HG03045 (cell line): Measurements from ENCODE around the gene ST8SIA5.

Experiments
- ATAC-seq: cut with Tn5 transposase; IDR thresholded peaks from one replicate; pipeline ENCODE4 v1.9.1; 2021; ENCODE audit warnings: mild to moderate bottlenecking, moderate library complexity; ENCODE audit not compliant: unreplicated experiment

Gene ST8SIA5

DNA sequence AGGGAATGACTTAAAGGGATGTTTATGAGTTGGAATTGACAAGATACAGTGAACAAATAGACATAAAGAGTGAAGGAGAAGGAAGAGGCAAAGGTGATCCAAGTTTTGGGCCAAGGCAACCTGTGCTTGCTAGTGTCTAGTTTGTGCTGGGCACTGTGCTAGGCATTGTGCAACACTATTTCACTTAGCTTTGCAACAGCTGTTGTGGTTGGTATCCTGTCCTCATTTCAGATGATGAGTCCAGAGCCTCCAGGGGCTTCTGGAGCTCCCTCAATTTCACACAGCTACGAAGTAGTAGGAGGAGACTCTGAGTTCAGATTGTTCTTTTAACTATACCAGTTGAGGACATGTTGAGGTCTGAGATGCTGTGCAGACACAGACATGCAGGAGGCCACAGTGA, 81.7 kb downstream of the ST8SIA5 start:
- ATAC-seq: no peak

DNA sequence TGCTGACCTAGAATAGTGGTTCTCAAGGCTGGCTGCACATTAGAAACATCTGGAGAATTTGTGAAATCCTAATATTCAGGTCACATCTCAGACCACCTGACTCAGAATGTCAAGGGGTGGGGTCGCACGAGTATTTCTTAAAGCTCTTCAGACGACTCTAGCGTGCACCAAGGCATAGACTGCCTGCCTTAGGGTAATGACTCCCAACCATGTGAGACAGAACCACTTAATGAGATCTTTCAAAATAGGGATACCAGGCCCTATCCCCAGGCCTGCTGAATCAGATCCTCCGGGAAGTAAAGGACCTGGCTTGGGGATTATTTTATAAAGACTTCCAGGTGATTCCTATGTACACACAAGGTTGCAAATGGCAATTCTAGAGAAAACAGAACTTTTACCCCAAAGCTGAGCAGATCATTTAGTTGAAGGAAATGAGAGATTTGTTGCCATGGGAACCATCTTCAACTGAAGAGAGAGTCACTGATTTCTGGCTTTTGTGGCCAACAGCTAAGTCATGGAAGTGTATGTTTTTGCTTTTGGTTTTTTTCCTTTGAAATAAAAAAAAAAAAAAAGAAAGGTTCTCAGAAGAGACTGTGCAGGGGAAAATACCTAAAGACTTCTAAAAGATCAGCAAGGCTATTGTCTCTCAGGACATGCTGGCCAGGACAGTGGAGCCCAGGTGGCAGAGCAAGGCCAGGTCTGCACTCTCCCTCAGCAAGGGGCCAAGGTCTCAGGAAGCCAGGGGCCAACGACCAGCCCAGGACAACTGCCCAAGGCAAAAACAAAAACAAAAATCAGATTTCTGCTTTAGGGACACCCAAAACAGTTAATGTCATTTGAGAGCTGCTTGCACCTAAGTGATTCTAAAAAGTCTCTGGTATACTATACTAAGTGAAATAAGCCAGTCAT, 84.5 kb downstream of the ST8SIA5 start:
- ATAC-seq: no peak

GRCh38 chr18:46668694-46669093, 88.2 kb downstream of the ST8SIA5 start:
- ATAC-seq: no peak

- ATAC-seq: no peak
Observed at GRCh38 chr18:46668135-46668534, 88.7 kb downstream of the ST8SIA5 start.

- no peak for ATAC-seq
Observed at GRCh38 chr18:46663539-46663938, 93.3 kb downstream of the ST8SIA5 start.

DNA sequence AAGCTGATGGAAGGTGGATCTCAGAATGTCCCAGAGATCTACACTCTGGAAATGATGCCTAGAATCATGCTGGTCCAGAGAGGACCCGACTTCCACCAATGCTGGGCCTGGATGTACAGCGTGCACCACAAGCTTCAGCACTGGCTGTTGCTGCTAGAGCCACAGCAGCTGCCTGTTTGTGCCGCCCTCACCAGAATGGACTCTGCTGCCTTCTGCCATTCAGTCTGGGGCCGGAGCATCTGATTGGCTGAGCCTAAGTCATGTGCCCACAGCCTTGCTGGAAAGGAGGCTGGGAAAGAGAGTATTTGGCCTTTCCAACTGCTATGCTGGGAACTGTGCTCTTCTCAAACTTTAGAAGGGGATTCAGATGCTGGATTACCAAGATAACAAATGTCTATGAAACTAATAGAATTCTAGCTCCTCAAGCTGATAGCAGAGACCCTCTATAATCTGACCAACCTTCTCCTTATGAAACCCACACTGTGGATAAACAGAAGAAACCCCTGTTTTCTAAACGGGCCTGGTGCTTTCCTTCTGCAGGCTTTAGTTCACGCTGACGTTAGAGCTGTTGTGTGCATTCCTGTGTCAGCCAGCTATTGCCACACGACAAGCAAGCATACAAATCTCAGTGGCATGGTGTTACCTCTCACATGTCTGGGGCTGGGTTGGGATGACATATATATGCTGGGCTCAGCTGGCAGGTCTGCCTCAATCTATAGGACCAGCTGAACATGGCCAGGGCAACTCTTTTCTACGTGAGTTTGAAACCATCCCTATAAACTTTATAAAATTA, 95.7 kb downstream of the ST8SIA5 start:
- no peak for ATAC-seq

GRCh38 chr18:46659484-46659883, 97.4 kb downstream of the ST8SIA5 start:
- ATAC-seq: no peak

DNA sequence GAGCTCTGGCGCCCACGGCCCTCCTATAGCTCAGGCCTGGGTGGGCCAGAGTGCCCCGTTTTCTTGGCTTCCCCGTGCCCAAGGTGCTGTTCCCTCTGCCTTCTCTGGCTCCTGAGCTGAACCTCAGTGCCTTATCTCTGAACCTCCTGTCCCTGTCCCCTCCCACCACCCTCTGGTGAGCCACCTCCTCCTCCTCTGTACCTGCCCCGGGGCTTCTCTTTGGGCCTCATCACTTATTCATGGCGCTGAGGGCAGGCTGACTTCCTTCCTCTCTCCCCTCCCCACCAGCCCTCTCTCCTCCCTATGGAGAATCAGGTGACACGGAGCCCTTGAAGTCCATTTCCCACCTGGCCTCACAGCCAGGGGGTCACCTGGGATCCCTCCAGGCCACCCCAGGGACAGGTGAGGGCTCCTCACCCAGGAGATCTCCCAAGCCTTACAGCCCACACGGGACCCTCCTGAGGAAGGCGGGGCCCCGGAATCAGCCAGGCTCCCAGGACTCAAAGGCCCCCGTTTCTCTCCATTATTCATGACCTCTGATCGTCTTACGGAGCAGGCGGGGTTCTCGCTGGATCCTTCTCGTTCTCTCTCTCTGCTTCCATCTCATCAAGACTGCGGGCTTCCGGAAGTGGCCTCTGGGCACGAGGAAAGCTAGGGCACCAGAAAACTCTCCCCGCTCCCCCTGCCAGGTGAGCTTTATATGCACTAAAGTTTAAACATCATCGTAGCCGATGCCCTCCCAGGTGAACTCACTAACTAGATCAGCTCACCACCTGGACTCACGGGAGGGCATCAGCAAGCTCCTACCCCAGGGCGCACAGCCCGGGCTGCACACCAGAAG, 99.5 kb downstream of the ST8SIA5 start, which contains the start of gene LOXHD1:
Gene LOXHD1, minus strand, starts transcription at position 106 of the 841 bp plus-strand sequence. CDS start 187 bp downstream, outside the sequence.
- ATAC-seq: no peak

DNA sequence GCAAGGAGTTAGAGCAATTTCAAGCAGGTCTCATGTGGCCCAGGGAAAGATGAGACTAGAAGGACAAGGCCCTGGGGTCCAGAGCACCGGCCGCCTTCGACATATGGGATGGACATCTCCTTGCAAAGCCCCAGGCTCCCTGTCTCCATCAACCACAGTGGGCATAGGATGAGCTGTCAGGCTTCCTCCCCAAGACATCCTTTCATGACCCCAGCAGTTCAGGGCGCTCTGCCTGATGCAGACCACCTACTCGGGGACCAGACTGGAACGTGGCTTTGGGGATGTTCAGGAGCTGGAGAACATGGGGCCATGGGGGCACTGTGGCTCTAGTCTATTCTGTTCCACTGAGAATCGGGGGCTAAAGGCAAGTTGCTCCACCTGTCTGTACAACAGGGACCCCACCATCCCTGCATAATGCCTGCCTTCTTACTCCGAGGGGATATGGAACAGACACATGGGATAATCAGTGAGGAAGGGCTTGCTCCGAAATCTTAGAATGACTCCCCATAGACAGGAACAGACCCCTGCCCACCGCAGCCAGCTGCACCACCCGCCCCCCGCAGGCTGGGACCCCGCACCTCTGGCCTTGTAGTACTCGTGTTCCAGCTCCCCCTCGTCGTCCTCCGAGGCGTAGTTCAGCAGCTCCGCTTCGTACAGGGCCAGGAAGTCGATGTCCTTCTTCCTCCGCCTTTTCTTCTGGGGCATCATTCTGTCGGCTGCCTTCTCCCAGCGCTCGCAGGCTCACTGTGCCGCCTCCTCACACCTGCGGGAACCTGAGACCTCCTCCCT, 100.3 kb downstream of the ST8SIA5 start:
- ATAC-seq: no peak

DNA sequence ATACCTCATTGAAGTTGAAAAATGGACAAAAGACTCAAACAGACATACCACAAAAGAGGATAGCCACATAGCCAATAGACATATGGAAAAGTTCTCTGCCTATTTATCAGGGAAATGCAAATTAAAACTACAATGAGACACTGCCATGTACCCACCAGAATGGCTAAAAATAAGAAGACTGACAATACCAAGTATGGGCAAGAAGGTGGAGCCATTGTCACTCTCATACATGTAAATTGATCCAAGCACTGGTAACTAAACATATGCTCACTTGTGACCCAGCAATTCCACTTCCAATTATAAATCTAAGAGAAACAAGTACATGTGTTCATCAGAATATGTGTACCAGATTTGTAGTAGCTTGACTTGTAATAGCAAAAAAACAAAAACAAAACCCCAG, 104.5 kb downstream of the ST8SIA5 start:
- ATAC-seq: no peak

- ATAC-seq: no peak
Observed at GRCh38 chr18:46650681-46651080, 106.2 kb downstream of the ST8SIA5 start.

DNA sequence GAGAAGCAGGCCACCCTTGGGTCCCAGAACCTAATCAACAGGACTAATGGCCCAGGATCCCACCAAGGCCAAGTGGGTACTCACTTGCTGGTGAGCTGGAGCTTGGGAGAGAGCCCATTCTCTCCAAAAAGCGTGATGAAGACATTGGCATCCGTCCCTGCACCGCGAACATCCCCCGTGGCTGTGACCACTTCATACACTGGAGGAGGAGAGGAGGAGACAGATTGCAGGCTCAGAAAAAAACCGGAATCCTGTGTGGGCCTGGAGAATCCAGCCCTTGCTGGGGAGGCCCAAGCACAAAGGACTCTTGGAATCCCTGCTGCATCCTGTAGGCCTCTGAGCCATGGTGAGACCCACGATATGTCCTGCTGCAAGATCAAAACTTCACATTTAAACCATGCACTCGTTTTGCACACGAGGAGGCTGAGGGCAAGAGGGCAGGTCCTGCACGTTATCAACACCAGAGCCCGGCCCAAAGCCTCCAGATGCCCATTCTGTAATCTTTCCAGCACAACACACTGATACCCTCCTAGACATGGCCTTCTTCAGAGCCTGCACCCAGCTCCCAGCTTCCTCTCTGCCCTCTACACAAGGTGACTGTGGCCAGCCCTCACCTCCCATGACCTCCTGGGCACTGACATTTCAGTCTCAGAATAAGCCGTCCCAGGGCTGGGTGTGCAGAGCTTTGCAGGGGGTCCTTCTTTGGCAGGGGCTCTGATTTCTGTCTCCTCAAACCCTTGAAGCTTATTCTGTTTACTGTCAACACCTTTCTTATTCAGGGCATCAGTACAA, 107.6 kb downstream of the ST8SIA5 start:
- ATAC-seq: no peak

- ATAC-seq: no peak
Observed at GRCh38 chr18:46646468-46646867, 110.4 kb downstream of the ST8SIA5 start.

DNA sequence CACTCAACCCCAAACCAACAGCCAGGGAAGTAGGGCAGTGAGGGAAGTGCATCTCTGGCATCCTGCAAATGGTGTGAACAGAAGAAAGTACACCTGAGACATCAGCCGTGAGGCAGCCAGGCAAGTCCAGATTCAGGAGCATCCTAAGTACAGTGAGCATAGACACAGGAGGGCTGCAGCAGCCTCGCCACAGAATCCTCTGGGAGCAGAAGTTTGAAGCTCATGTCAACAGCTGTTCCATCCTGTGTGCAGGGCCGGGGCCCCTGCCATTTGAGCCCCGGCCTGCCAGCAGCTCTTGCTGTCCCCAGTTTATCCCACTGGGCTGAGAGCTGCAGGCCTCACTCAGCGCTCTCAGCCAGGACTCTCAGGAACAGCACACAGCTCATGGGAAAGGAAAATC, 114.3 kb downstream of the ST8SIA5 start:
- no peak for ATAC-seq

GRCh38 chr18:46641917-46642316, 114.9 kb downstream of the ST8SIA5 start:
- ATAC-seq: no peak

DNA sequence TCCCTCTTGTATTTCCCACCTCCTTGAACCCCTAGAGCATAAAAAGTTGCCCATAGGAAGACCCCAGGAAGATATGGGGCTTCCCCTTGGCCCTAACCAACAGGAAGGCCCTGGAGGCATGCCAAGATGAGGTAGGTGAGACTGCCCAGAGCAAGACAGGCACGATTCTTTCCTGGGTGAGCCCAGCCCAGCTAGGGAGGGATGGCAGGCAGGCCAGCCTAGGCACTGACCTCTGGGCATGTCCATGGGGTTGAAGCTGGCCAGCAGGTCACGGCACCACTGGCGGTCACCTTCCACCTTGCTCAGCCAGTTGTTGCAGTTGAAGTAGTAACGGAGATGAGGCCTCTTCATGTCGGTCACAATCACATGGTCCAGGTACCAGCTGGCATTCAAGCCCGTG, 117.5 kb downstream of the ST8SIA5 start:
- no peak for ATAC-seq

GRCh38 chr18:46636040-46636630, 120.7 kb downstream of the ST8SIA5 start:
- no peak for ATAC-seq

- no peak for ATAC-seq
Observed at GRCh38 chr18:46632401-46633071, 124.3 kb downstream of the ST8SIA5 start.
